HG03064 (cell line): Measurements from ENCODE around the gene PHF3.

ENCODE experiments used
- ATAC-seq: cut with Tn5 transposase; IDR thresholded peaks from one replicate; pipeline ENCODE4 v1.9.1; 2021; ENCODE audit warnings: low read depth; ENCODE audit not compliant: unreplicated experiment

The PHF3 gene

DNA sequence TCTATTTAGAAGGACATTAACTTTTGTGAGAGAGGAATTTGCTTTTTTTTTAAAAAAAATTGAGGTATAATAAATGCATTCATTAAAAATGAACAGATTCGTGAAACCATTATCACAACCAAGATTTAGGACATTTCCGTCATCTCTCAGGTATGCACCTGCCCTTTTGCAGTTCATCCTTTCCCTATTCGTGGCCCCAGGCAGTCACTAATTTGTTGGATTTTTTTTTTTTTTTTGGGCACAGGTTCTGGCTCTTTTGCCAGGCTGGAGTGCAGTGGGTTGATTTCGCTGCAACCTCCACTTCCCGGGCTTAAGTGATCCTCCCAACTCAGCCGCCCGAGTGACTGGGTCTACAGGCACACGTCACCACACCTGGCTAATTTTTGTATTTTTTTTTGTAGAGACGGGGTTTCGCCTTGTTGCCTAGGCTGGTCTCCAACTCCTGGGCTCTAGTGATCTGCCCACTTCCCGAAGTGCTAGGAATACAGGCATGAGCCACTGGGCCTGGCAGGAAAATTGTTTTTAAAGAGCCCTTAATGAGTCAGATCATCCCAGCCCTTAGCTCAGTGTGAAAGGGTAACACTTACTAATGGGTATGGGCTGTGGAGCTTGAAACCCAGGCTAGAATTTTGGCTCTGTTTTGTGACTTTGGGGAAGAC, 9.2 kb downstream of the PHF3 start:
- ATAC-seq: no peak

DNA sequence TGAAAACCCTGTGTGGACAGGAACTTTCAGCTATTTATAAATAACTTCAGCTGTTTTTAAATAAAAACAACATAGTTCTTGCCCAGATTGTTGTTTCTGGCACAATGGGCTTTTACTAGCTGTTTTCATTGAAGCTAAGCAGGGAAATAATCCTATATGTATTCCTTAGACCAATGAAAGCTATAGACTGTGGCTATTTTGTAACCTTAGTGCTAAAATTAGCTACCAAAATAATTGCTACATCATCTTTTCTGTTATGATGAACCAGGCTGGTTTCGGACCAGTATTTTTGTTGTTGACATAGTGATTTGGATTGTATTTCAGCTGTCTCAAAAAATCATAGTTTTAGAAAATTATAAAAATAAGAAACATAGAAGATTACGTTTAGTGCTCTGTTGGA, 13.7 kb downstream of the PHF3 start:
- ATAC-seq: no peak

DNA sequence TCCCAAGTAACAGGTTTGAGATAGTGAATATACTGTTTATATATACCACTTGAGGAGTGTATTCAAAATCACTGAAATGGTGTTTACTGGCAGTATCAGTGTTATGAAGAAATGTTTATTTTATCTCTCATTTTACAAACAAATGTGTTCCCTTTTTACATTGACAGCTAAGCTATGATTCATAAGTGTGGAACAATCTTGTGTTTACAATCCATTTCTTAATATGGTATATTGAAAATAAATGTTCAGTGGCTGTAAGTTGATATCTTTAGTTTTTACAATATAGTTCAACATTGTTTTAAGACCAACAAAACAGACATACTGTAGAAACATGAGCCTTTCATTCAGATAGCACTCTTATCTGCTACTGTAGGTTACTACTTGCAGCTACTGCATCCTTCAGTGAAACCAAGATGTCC, 14.3 kb downstream of the PHF3 start:
- no peak for ATAC-seq

DNA sequence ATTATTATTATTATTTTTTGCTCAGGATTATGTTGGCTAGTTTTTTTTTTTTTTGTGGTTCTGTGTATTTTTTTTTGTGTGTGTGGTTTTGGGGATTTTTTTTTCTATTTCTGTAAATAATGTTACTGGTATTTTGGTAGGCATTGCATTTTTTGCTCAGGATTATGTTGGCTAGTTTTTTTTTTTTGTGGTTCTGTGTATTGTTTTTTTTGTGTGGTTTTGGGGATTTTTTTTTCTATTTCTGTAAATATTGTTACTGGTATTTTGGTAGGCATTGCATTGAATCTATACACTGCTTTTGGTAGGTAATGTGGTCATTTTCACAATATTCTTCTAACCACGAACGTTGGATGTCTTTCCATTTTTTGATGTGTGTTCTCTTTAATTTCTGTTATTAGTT, 17.4 kb downstream of the PHF3 start:
- no peak for ATAC-seq

DNA sequence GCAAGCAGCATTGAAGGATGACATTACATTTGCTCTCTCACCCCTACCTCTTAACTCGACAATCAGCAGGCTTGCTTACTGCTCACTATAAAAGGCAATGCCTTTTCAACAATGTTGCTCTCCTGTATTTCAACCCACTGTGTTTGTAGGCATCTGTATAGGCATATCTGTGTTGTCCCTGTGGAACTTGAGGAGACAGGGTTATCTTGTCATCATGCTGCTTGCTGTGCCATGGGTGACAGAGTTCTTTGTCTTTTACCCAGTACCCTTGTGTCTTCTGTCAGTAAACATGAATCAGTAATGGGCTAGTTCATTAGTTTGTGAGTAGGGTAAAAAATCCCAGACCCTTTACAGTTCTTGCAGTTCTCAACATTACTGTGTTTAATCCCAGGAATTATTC, 25.2 kb downstream of the PHF3 start:
- no peak for ATAC-seq

DNA sequence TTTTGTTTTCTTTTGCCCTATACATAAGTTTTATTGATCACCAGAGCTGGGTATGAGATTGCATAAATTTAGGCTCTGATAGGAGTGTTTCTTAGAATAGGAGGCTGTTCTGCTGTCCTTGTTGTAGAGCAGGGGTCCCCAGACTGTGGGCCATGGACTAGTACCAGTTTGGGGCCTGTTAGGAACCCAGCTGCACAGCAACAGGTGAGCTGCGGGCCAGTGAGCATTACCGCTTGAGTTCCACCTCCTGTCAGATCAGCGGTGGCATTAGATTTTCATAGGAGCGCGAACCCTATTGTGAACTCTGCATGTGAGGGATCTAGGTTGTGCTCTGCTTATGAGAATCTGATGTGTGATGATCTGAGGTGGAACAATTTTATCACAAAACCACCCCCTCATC, 26.2 kb downstream of the PHF3 start:
- no peak for ATAC-seq

DNA sequence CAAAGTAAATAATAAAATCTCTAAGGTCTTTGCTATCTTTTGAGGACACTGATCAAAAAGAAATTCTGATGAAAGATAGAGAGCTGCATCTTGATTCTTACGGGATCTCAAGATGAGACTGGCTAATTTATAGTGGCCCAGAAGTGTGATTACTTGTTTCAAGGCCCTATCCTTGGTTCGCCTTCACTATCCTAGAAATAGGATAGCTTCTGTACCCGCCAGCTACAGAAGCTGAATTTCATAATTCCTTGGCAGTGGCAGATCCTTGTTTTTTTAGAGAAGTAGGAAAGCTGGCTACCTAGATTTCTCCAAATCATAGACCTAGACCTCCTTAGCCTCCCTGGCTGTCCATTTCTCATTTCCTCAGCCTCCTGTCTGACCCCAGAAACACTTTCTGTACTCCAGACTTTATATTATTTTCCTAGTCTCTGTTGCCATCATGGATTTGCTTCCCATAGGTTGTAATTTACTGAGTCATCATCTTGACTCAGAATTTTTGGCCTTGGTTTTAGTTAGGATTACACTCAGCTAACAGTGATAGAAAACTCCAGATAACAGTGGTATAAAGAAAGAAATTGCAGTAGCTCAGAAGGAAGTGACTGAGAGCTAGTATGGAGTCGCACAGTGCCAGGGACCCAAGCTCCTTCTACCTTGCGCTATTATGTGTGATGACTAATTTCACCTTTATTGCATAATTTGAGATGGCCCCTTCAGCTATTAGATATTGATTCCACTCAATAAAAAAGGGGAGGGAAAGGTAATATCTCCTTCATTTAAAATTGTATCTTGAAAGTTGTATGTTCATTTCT, 27.7 kb downstream of the PHF3 start:
- ATAC-seq: no peak

DNA sequence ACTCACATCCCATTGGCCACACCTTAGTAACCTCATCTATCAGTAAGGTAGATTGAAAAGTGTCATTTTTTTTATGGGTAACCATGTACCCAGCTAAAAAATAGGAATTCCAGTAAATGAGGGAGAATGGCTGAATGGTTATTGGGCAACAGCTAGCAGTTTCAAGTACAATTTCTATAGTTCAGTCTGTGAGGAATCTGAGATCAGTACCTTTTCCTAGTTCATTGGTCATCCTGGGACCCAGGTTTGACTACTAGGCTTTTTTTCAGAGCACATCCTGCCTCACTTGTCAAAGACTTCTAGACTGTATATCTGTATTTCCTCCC, 28.3 kb downstream of the PHF3 start:
- ATAC-seq: no peak

DNA sequence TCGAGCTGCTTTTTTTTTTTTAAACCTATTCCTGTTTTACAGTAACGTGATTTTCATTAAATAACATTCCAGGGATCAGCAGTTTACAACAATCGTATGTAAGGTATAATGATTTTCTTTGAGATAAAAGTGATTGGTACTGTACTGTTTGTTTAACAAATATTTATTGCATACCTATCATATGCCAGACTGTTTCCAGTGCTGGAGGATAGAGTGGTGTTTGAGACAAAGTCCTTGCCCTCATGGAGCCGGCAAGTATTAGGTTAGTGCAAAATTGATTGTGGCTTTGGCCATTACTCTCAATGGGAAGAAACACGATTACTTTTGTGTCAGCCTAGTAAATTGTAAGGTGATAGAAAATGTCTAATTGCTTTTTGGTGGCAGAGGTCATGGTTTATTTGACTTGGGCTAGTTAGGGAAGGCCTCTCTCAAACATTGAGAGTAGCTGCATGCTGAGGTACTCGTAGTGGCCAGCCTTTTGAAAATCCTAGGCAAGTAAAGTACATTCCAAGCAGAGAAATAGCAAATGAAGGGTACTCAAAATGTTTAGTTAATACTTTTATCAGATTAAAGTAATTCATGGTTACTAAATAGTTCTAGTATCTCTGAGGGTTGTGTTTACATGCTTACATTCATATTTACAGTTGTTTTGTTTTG, 35.6 kb downstream of the PHF3 start:
- ATAC-seq: no peak

DNA sequence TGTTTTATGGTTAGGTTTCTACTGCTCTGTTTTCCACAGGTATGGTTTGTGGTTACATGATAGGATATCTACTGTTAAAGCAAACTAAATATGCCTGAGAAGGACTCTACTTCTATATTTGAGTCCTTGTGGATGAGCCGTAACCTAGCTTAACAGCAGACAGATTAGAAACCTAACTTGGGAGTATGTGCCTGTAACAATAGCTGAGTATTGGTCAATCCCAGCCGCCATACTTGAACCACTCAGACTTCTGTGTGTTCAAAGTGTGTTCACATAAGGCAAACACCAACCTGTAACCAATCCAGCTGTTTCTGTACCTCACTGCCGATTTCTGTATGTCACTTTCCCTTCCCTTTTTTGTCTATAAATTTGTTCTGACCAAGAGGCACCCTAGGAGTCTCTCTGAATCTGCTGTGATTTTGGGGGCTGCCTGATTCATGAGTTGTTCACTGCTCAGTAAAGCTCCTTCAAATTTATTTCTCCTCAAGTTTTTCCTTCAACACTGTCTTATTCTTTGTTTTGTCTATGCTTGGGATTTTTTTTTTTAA, 37.1 kb downstream of the PHF3 start:
- no peak for ATAC-seq

DNA sequence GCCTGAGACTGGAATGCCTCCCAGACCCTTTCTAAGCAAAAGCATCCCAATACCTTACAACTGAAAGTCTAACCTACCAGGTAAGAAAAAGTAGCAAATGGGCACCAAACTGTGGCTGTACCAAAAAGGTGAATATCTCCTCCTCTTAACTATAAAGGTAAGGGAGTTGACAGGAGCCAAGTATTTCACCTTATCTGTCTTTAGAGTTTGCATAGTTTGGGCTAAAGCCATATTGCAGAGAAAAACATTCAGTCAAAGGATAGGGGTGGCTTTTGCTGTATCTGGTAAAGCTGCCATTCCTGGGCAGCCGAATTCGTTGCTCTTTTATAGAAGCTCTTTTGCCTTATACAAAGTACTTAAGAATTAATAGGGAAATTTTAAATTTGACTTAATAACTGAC, 38.1 kb downstream of the PHF3 start:
- no peak for ATAC-seq

DNA sequence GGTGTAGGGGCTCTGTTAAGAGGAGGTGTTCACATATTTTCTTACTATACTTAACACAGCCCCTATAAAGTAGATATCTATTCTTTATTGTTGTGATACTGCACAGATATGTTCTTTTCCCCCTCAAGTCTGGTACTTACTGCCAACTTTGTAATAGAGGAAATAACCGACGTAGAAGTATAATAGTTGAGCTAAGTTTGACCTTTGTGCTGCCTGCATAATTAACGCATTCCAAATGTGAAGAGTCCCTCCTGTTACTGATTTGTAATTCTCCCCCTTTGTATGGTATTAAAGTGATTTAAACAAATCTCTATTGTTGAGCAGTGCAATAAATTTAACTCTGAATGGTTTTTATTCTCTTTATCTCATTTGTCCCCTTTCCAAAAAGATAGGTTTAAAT, 39.0 kb downstream of the PHF3 start:
- no peak for ATAC-seq

DNA sequence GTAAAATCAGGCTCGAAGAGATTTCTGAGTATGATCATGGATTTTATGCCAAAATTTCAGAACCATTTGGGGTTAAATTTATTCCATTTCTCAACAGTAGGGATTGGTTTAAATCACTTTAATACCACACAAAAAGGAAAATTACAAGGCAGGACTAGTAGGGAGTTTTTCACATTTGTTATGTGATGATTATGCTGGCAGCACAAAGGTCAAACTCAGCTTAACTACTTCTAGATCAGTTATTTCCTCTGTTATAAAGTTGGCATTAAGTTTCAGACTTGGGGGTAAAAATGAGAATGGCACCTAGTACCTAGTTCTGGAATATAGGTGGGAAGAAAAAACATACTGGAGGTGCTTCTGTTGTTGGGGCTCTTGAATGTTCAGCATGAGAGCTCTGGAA, 39.5 kb downstream of the PHF3 start:
- no peak for ATAC-seq

DNA sequence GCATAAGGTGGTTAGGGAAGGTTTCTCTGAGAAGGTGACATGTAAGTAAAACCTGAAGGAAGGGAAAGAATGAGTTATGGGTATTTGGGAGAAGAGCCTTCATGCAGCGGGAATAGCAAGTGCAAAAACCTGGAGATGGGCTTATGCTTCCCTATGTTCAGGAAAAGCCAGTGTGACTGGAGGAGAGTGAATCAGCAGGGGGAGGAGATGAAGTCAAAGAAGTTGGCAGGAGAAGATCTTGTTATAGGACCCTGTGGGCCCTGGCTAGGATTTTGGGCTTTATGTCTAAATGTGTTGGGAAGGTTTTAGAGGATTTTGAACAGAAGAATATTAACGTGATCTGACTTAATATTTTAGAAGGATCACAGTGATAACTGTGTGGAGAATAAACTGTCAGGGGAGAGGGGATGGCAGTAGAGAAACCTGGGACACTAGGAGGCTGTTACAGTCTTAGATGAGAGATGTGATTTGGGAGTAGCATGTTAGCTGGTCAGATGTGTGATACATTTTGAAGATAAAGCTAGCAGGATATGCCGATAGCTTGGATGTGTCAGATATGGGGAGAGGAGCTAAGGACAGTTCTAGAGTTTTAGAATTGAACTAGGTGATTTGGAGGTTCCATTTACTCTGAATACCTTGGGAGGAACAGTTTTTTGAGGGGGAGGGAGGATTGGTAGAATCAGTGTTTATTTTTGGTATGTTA, 41.0 kb downstream of the PHF3 start:
- ATAC-seq: no peak

DNA sequence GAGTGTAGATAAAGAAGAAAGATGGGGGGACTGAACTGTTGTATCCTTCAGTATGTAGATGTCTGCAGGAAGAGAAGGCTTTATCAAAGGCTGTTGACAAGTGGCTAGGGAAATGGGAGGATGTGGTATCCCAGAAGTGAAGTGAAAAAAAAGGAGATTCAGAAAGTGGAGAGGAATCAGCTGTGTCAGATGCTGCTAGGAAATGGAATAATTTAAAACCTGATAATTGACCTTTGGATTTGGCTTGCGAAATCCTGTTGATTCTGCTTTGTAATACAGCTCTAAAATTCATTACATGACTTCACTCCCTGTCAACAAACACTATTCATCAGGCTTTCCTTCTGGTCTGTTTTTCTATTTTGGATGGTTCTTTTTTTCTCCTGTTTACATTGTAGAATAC, 41.7 kb downstream of the PHF3 start:
- ATAC-seq: no peak

DNA sequence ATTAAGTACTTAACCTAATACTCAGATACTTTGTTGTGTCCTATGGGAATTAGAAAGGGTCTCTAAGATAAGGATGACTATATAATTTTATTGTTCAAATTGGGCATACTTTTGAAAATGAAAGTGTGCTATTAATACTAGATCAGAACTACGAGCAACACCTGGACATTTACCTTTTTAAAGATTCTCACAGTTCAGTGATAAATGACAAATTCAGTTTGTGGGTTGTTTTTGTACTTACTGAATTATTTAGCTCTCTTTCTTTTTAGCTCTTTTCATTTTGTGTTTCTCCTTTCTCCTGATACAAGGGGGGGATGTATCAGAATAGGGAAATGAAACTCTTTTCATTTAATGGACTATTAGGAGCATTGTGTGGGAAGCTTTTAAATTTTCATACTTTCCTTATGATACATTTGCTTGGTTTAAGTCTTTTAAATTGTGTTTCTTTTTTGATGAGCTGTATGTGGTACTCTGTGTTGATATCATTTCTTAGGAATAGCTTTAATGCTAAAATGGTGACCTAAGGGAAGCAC, 47.5 kb downstream of the PHF3 start:
- no peak for ATAC-seq

DNA sequence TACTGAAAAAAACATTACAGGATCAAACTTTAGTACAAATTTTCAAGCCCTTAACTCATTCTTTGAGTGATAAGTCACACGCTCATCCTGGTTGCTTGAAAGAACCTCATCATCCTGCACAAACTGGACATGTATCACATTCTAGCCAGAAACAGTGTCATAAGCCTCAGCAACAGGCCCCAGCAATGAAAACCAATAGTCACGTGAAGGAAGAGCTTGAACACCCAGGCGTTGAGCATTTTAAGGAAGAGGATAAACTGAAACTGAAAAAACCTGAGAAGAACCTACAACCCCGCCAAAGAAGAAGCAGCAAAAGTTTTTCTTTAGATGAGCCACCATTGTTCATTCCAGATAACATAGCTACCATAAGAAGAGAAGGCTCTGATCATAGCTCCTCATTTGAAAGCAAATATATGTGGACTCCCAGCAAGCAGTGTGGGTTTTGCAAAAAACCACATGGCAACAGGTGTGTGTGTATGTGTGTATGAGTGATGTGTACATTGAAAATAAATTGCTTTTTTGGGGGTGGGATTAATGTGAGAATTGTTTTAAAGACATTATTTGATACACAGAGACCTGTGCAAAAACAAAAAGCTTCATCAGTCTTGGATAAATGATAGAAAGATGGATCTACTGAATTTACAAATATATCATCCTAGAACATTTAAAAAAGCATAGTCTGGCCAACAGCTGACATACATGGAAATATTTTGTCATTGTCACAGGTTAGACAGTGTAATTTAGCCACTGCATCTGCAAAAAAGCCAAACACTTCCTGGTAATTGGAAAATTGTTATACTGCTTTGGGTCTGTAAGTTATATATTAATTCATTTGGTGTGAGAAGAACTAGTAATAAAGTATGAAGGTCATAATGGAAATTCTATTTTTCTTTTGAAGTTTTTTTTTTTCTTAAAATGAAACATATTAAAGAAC, 50.1 kb downstream of the PHF3 start:
- ATAC-seq: peak; percentile 90

DNA sequence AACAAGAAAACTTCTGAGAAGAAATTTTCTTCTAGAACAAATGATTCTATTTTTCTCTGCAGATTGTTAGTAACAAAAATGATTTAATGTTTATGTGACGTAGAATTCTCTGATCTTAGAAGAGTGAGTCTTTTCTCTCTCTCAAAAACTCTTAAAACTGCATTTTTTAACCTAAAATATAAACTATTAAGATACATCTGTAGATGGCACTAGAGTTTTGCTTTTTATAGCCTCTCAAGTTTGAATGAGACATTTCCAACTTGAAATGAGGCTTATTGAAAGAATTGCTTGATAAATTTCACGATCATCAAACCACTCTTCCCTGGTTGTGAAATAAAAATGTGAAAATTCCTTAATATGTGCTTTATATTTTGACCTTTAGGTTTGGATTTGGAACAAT, 53.8 kb downstream of the PHF3 start:
- no peak for ATAC-seq

DNA sequence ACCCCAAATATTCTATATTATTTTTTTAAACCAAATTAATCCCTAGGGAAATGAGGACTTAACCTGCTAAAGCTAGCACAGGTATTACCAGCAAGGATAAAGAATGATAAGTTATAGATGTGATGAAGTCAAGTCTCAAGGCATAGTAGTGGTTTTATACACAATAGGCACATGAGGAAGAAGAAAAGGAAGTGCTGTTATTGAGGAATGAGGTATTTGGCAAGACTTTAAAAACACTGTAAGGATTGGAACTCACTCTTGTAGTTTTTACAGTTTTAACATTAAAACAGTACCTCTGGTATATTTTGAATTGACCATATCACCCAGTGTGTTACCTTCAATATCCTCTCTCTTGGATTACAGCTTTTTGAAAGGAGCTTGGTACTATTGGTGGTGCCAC, 54.6 kb downstream of the PHF3 start:
- no peak for ATAC-seq

DNA sequence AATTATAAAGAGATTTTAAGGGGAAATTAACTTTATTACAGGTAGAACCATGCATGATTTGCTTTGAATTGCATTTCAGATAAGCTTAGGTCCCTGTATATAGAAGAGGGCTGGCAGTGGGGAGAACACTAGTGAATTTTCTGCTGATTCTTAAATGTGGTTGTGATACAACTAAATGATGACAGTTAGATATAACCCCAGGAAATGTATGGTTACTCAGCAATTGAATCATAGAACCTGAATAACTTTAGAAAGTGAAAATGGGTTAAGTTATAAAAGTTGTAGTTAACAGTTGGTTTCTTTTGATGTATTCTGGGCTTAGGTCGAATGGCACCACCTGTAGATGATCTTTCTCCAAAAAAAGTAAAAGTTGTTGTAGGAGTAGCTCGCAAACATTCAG, 70.1 kb downstream of the PHF3 start:
- no peak for ATAC-seq
